Measurements from ENCODE around the gene TJAP1.
"Not testable (repeated sequence)": the region's sequence is repeated elsewhere in the genome, so short reads cannot be mapped to it uniquely, and the experiment has no call there.

The TJAP1 gene

GRCh38 chr6:43453831-43454230 lies 23.5 kb upstream of the TJAP1 start:
- no peak for DNase-seq

GRCh38 chr6:43454290-43454695 lies 23.1 kb upstream of the TJAP1 start:
- DNase-seq = peak; percentile 38 to 45

GRCh38 chr6:43454696-43455530 lies 22.5 kb upstream of the TJAP1 start:
- peak; percentile 21 to 35 for DNase-seq

- DNase-seq = peak; percentile 15 to 28
These were observed 21.6 kb upstream of the TJAP1 start, which contains the start of gene DLK2 for GRCh38 chr6:43455531-43456428. TSS of gene DLK2 (minus strand) at chr6:43455548. CDS start at chr6:43454825, 723 bp downstream.

- peak; percentile 10 to 11 for DNase-seq
These were observed 19.7 kb upstream of the TJAP1 start for GRCh38 chr6:43457643-43458042.

GRCh38 chr6:43458154-43458553 lies 19.2 kb upstream of the TJAP1 start:
- DNase-seq = not testable (repeated sequence)

- no peak for DNase-seq
These were observed 17.8 kb upstream of the TJAP1 start for GRCh38 chr6:43459535-43459934.

- no peak for DNase-seq
These were observed 17.3 kb upstream of the TJAP1 start for GRCh38 chr6:43460032-43460431.

- no peak for DNase-seq
These were observed 15.4 kb upstream of the TJAP1 start for GRCh38 chr6:43461936-43462335.

- DNase-seq = no peak
These were observed 13.0 kb upstream of the TJAP1 start for GRCh38 chr6:43464337-43464736.

- no peak for DNase-seq
These were observed 11.4 kb upstream of the TJAP1 start for GRCh38 chr6:43465948-43466347.

- DNase-seq = not testable (repeated sequence)
These were observed 10.1 kb upstream of the TJAP1 start for GRCh38 chr6:43467265-43467664.

- no peak for DNase-seq
These were observed 9.6 kb upstream of the TJAP1 start for GRCh38 chr6:43467752-43468151.

GRCh38 chr6:43468240-43468639 lies 9.1 kb upstream of the TJAP1 start:
- no peak for DNase-seq

GRCh38 chr6:43468748-43469681 lies 8.4 kb upstream of the TJAP1 start:
- no peak for DNase-seq

GRCh38 chr6:43469947-43470346 lies 7.4 kb upstream of the TJAP1 start:
- DNase-seq = no peak

GRCh38 chr6:43471399-43471798 lies 6.0 kb upstream of the TJAP1 start:
- DNase-seq = no peak

- DNase-seq = no peak
These were observed 4.9 kb upstream of the TJAP1 start for GRCh38 chr6:43472515-43472914.

- DNase-seq = no peak
These were observed 1.9 kb upstream of the TJAP1 start for GRCh38 chr6:43475516-43475915.

GRCh38 chr6:43476746-43477145 lies 624 bp upstream of the TJAP1 start:
- peak in 1 of 2 experiments; percentile 36 for DNase-seq

GRCh38 chr6:43478008-43478372 lies 620 bp downstream of the TJAP1 start:
- no peak for DNase-seq

GRCh38 chr6:43481075-43481474 lies 3.7 kb downstream of the TJAP1 start:
- no peak for DNase-seq
